RWPE2 (cell line): ENCODE results near the gene ZNF70.

Experiments used
- ATAC-seq: fragments of 200-7000 bp; cut with Tn5 transposase; 3 replicates; pipeline ENCODE4 v1.9.1; 2021; ENCODE audit warnings: low read depth
- DNase-seq: peaks from one replicate; pipeline ENCODE4 v3.0.0-alpha.2; 2020; ENCODE audit warnings: low spot score
- H3K27ac ChIP-seq: fragments of 450-650 bp; 2 replicates; pipeline ENCODE4 v1.5.1; 2017; ENCODE audit warnings: mild to moderate bottlenecking; ENCODE audit not compliant: poor library complexity, severe bottlenecking
- H3K27me3 ChIP-seq: fragments of 250-450 bp; sonication (Bioruptor Pico); 2 replicates; pipeline ENCODE4 v1.5.1; 2021; ENCODE audit warnings: mild to moderate bottlenecking, moderate library complexity; ENCODE audit not compliant: insufficient read depth, poor library complexity, severe bottlenecking
- H3K36me3 ChIP-seq: fragments of 250-450 bp; sonication (Bioruptor Pico); 2 replicates; pipeline ENCODE4 v1.5.1; 2020; ENCODE audit warnings: low read depth, mild to moderate bottlenecking, moderate library complexity
- H3K4me1 ChIP-seq: fragments of 250-450 bp; sonication (Bioruptor Pico); 2 replicates; pipeline ENCODE4 v1.5.1; 2021; ENCODE audit warnings: mild to moderate bottlenecking, moderate library complexity; ENCODE audit not compliant: insufficient read depth, poor library complexity, severe bottlenecking
- H3K4me3 ChIP-seq: fragments of 250-450 bp; sonication (Bioruptor Pico); 2 replicates; pipeline ENCODE4 v1.5.1; 2021; ENCODE audit warnings: mild to moderate bottlenecking, moderate library complexity; ENCODE audit not compliant: severe bottlenecking
- H3K9me3 ChIP-seq: fragments of 250-450 bp; sonication (Bioruptor Pico); 2 replicates; pipeline ENCODE4 v1.5.1; 2021; ENCODE audit warnings: mild to moderate bottlenecking, moderate library complexity; ENCODE audit not compliant: severe bottlenecking
- TF ChIP-seq, protein P1 (sequence below): fragments of 450-650 bp; IDR thresholded peaks from one replicate; pipeline ENCODE4 v1.5.1; 2017; ENCODE audit warnings: mild to moderate bottlenecking, moderate library complexity; ENCODE audit not compliant: poor library complexity, severe bottlenecking

Gene ZNF70

DNA sequence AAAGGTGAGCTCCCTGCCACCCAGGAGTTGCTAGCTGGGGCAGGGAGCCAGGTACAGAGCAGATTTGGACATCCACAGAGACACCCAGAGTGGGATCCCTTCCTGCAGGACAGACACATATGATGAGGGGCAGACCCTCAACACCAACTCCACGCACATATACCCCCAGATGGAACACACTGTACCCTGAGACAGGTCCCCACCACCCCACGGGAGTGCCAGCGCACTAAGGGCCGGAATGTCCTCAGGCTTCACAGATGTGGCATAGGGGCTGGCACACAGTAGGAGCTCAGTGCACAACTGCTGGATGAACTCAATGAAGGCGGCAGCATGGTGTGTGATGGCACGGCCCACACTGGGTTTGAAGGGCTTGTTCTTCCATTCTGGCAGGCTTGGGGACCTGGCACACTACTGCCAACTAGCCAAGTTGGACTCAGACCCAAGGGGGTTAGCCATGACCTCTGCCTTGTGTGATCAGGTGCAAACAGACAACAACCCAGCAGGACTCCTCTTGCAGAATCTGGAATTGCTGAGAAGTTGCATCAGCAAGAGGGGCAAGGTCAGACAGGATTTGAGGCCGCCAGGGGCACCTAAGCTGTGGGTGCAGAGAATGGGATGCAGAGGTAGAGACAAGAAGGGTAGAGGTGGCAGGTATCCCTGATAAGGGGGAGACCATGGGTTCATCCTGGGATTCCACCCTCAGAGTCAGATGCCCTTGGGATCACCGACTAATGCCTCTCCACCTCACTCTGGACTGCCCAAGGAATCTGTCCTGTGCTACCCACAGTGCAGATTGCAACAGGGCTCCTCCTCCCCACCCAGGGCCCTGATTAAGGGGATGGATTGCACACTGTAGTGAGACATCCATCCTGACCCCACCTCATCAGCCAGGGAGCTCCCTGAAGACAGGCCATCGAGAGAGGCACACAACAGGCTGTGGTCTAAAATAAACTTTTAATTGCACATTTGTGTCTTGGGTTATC is 14.3 kb upstream of the ZNF70 start:
- Histone ChIP-seq H3K36me3 (no peaks in the 10 kb centered on the region), H3K27me3 (no peaks in the 10 kb centered on the region), H3K4me3 (no peak overlapping the region), H3K27ac (no peak overlapping the region), H3K4me1 (no peaks in the 10 kb centered on the region), H3K9me3 (no peaks in the 10 kb centered on the region)
- DNase-seq (no peak), ATAC-seq (no peak)
- TF ChIP-seq, protein P1, sequence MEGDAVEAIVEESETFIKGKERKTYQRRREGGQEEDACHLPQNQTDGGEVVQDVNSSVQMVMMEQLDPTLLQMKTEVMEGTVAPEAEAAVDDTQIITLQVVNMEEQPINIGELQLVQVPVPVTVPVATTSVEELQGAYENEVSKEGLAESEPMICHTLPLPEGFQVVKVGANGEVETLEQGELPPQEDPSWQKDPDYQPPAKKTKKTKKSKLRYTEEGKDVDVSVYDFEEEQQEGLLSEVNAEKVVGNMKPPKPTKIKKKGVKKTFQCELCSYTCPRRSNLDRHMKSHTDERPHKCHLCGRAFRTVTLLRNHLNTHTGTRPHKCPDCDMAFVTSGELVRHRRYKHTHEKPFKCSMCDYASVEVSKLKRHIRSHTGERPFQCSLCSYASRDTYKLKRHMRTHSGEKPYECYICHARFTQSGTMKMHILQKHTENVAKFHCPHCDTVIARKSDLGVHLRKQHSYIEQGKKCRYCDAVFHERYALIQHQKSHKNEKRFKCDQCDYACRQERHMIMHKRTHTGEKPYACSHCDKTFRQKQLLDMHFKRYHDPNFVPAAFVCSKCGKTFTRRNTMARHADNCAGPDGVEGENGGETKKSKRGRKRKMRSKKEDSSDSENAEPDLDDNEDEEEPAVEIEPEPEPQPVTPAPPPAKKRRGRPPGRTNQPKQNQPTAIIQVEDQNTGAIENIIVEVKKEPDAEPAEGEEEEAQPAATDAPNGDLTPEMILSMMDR: no peak

DNA sequence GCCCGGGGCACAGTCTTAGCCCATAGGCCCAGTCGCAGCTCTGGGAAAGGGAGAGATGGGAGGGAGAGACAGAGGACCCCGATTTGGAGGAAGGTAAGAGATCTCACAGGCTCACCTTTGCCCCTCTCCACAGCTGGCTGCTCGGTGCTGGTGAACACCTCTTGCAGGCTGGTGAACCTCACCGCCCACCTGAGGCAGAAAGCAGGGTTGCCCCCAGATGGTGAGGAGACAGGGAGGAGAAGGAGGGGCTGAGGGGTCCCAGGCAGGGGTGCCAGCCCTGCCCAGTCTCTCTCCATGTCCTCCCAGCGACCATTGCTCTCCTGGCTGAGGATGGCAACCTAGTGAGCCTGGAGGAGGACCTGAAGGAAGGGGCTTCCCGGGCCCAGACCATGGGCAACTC is 13.0 kb upstream of the ZNF70 start:
- H3K27ac ChIP-seq: no peak overlapping the region

DNA sequence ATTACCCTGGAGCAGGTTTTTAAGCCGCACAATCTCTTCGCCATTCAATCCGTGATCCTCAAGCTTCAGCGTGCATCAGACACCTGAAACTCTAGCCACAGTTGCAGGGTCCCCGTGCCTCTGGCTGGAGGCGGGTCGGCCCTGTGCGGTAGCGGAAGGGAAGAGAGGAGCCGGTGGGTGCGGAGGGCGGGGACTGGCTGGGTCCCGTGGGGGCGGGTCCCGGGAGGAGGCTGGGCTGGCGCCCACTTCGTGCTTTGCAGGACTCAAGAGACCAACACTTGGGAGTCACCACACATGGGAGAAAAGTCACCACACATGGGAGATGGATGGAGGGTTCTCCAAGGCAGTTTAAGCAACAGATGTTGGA is 12.7 kb upstream of the ZNF70 start:
- TF ChIP-seq, protein P1: no peak
- Histone ChIP-seq H3K9me3 (no peaks in the 10 kb centered on the region), H3K27ac (no peak overlapping the region), H3K4me3 (no peak overlapping the region), H3K36me3 (no peaks in the 10 kb centered on the region), H3K4me1 (no peaks in the 10 kb centered on the region), H3K27me3 (no peaks in the 10 kb centered on the region)
- DNase-seq (no peak), ATAC-seq (no peak)

More for the DNA sequence above, 13.0 kb upstream of the ZNF70 start:
- Histone ChIP-seq H3K36me3 (no peaks in the 10 kb centered on the region), H3K9me3 (no peaks in the 10 kb centered on the region), H3K4me3 (no peak overlapping the region), H3K27me3 (no peaks in the 10 kb centered on the region), H3K4me1 (no peaks in the 10 kb centered on the region)
- ATAC-seq (no peak), DNase-seq (no peak)
- TF ChIP-seq, protein P1: no peak

DNA sequence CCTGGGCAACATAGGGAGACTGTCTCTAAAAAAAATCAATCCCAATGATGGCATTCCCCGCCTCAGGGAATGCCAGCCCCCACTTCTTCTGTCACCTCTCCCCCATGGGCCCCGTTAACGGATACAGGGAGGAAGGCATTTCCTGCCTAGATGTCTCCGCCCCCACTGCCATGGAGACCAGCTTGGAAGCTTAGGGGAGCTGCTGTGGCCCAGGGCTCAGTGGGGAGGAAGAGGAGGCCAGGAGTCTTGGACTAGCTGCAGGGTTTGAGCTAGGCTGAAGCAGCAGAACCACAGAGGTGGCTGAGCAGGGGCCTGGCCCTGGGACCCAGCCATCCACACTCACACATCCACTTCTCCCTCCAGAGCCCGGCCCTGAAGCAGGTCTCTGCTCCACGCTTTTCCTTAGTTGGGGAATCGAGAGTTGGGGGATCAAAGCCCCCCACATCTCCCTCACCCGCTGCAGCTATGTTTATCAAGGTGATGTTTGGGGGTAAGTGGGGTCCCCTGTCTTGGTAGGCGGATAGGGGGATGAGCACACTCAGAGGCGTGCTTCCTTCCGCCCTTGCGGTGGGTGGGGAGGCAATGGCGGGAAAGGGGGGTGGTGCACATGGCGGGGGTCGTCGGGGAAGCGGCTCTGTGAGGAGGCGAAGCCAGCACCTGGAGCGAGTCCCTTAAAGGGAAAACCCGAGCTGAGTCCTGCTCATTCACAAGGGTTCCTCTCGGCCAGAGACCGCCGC is 12.1 kb upstream of the ZNF70 start, which contains the start of gene C22orf15:
C22orf15 (plus strand) TSS at position 149 of the 737 bp plus-strand sequence; CDS start at position 466, 317 bp downstream.
- no peaks in the 10 kb centered on the region for H3K27me3 ChIP-seq
- TF ChIP-seq, protein P1: no peak
- H3K9me3 ChIP-seq: no peaks in the 10 kb centered on the region
- no peak within 1 kb of the TSS for H3K4me3 ChIP-seq
- H3K4me1 ChIP-seq: no peaks in the 10 kb centered on the region
- H3K36me3 ChIP-seq: no peaks in the 10 kb centered on the region
- DNase-seq (no peak), ATAC-seq (peak; percentile 22; the same call in 1 of the 3 replicates)
- peak within 1 kb of the TSS; percentile 19 for H3K27ac ChIP-seq
